Keratinocyte (primary cell): ENCODE measurements around the gene FLNC.

Source experiments
- EZH2 ChIP-seq: IDR thresholded peaks from one replicate; pipeline ENCODE4 v1.6.1; 2012; ENCODE audit warnings: inconsistent platforms, mild to moderate bottlenecking, low read length, moderate library complexity
- TF ChIP-seq, protein P1 (sequence below), 3 experiments: IDR thresholded peaks in 1 of 3; conservative IDR thresholded peaks in 1 of 3; optimal IDR thresholded peaks in 1 of 3; 2 replicates in 2 of 3; 3 replicates in 1 of 3; pipeline versions ENCODE3 to v1.5.1; 2011; ENCODE audit warnings: low read length in 3 of 3, mild to moderate bottlenecking in 3 of 3, moderate library complexity in 2 of 3, control low read depth in 1 of 3, inconsistent platforms in 1 of 3; ENCODE audit not compliant: insufficient read depth in 2 of 3; ENCODE audit errors: extremely low read depth in 1 of 3

DNA sequence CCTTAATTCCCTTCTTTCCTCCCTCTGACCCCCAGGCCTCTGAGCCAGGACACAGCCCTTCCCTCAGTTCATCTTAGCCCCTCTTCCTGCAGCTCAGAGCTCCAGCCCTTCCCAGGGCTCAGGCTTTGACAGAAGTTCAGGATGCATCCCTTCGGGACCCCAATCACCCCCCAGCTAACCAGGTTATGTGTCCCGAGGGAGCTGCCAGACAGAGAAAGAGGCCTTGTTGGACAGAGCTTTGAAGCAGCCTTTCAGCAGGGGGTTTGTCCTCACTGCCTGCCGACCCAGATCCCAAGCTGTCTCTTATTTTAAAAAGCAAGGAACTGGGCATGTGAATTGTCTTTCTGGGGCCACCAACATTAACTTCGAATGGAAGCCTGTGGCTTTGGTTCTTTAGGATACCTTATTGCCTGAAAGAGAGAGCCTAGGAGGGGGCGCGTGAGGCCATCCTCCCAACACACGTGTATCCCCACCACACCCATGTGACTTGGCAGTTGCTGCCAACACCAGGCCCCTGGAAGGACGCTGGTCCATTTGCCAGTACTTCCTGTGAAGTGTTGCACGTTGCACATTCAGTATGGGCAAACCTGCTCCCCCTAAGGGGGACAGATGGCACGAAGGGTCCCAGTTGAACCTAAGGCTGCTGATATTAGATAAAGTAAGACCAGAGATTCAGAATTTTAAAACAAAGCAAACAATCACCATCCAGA lies 37.6 kb upstream of the FLNC start:
- no peak for TF ChIP-seq EZH2
- TF ChIP-seq, protein P1, sequence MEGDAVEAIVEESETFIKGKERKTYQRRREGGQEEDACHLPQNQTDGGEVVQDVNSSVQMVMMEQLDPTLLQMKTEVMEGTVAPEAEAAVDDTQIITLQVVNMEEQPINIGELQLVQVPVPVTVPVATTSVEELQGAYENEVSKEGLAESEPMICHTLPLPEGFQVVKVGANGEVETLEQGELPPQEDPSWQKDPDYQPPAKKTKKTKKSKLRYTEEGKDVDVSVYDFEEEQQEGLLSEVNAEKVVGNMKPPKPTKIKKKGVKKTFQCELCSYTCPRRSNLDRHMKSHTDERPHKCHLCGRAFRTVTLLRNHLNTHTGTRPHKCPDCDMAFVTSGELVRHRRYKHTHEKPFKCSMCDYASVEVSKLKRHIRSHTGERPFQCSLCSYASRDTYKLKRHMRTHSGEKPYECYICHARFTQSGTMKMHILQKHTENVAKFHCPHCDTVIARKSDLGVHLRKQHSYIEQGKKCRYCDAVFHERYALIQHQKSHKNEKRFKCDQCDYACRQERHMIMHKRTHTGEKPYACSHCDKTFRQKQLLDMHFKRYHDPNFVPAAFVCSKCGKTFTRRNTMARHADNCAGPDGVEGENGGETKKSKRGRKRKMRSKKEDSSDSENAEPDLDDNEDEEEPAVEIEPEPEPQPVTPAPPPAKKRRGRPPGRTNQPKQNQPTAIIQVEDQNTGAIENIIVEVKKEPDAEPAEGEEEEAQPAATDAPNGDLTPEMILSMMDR (optimal IDR thresholded peaks at IDR 0.05 in 1 of 3, IDR thresholded peaks at IDR 0.05 in 1 of 3, conservative IDR thresholded peaks at IDR 0.05 in 1 of 3; ENCODE audit: extremely low read depth in 1 of 3, insufficient read depth in 2 of 3, low read length in 3 of 3): no peak
